SKM-1 (cell line): Measurements from ENCODE around the gene CDC42EP4.
A peak's percentile ranks its signal among the peaks of the same experiment; 100 is the strongest.
"Not testable (repeated sequence)": the region's sequence is repeated elsewhere in the genome, so short reads cannot be mapped to it uniquely, and the experiment has no call there.

Experiments
- DNase-seq: peaks from one replicate; lab custom pipeline; 2025; ENCODE audit not compliant: unreplicated experiment; lab: John Stamatoyannopoulos, UW

The CDC42EP4 gene

GRCh38 chr17:73283250-73283649 is 28.6 kb downstream of the CDC42EP4 start:
- DNase-seq, result no peak

GRCh38 chr17:73282629-73283028 is 29.2 kb downstream of the CDC42EP4 start:
- no peak for DNase-seq

- no peak for DNase-seq
Measured at GRCh38 chr17:73281928-73282327, 29.9 kb downstream of the CDC42EP4 start.

- no peak for DNase-seq
Measured at GRCh38 chr17:73280191-73280590, 31.6 kb downstream of the CDC42EP4 start.

GRCh38 chr17:73279704-73280103 is 32.1 kb downstream of the CDC42EP4 start:
- DNase-seq, result no peak

- DNase-seq, result no peak
Measured at GRCh38 chr17:73278465-73279453, 33.0 kb downstream of the CDC42EP4 start.

- DNase-seq, result no peak
Measured at GRCh38 chr17:73278049-73278464, 33.7 kb downstream of the CDC42EP4 start.

- DNase-seq, result no peak
Measured at GRCh38 chr17:73274490-73274889, 37.3 kb downstream of the CDC42EP4 start.

- DNase-seq, result no peak
Measured at GRCh38 chr17:73272906-73273218, 38.9 kb downstream of the CDC42EP4 start.

- peak; percentile 84 for DNase-seq
Measured at GRCh38 chr17:73271072-73271471, 40.7 kb downstream of the CDC42EP4 start.

- DNase-seq, result no peak
Measured at GRCh38 chr17:73269791-73270190, 42.0 kb downstream of the CDC42EP4 start.

GRCh38 chr17:73269329-73269615 is 42.5 kb downstream of the CDC42EP4 start:
- no peak for DNase-seq

- no peak for DNase-seq
Measured at GRCh38 chr17:73268582-73269328, 43.0 kb downstream of the CDC42EP4 start.

GRCh38 chr17:73267648-73268537 is 43.9 kb downstream of the CDC42EP4 start:
- no peak for DNase-seq

- no peak for DNase-seq
Measured at GRCh38 chr17:73266796-73267195, 45.0 kb downstream of the CDC42EP4 start.

GRCh38 chr17:73265646-73266640 is 45.9 kb downstream of the CDC42EP4 start:
- DNase-seq, result no peak

GRCh38 chr17:73264448-73264847 is 47.4 kb downstream of the CDC42EP4 start:
- not testable (repeated sequence) for DNase-seq

GRCh38 chr17:73262676-73263642 is 48.8 kb downstream of the CDC42EP4 start:
- no peak for DNase-seq
